IMR-90 (cell line): Measurements from ENCODE around the gene MGAT5. TPM values are rescaled to one million over a fixed set of nuclear protein-coding genes. Genes with fewer than 3 reads are reported as not detected.

Experiments used
- ATAC-seq: fragments of 200-7000 bp; cut with Tn5 transposase; 2 replicates; pipeline ENCODE4 v1.9.1; 2020; ENCODE audit warnings: low read depth, mild to moderate bottlenecking, moderate library complexity
- BruUV-seq: library from RNA; stranded (reverse); fragments of 400-500 nt; replicated peaks from 2 replicates; lab custom pipeline; 2021; lab: Mats Ljungman, UMichigan
- CTCF ChIA-PET: fragments of 300-600 bp; formaldehyde crosslinking; extraction: SDS; loops from one replicate; lab custom pipeline; 2021; ENCODE audit warnings: antibody characterized with exemption; lab: Yijun Ruan, JAX
- POLR2A ChIA-PET: fragments of 300-600 bp; sonication (Branson Sonifier 250); formaldehyde crosslinking; loops from one replicate; lab custom pipeline; 2022; ENCODE audit warnings: antibody characterized with exemption; ENCODE audit not compliant: unreplicated experiment; lab: Charles Lee
- DNase-seq: peaks from one replicate; pipeline ENCODE4 v3.0.0; 2013
- H2AFZ ChIP-seq: replicated peaks from 2 replicates; pipeline ENCODE3; 2013; ENCODE audit warnings: low read length, mild to moderate bottlenecking; ENCODE audit not compliant: poor library complexity
- H2AK5ac ChIP-seq: 2 replicates; pipeline ENCODE4 v1.6.1; 2013; ENCODE audit warnings: low read depth, low read length, inconsistent platforms
- H2AK9ac ChIP-seq: replicated peaks from 2 replicates; pipeline ENCODE3; 2013; ENCODE audit warnings: mild to moderate bottlenecking, low read depth, low read length, moderate library complexity; ENCODE audit not compliant: poor library complexity
- H2BK120ac ChIP-seq: 2 replicates; pipeline ENCODE4 v1.6.1; 2013; ENCODE audit warnings: low read depth, low read length, inconsistent platforms
- H2BK15ac ChIP-seq: 3 replicates; pipeline ENCODE4 v1.6.1; 2013; ENCODE audit warnings: low read depth, low read length, inconsistent platforms
- H2BK20ac ChIP-seq: 2 replicates; pipeline ENCODE4 v1.6.1; 2013; ENCODE audit warnings: low read depth, mild to moderate bottlenecking, inconsistent platforms, low read length, moderate library complexity
- H2BK5ac ChIP-seq: 2 replicates; pipeline ENCODE4 v1.6.1; 2013; ENCODE audit warnings: mild to moderate bottlenecking, low read depth, low read length, inconsistent platforms; ENCODE audit not compliant: poor library complexity, severe bottlenecking
- H3K14ac ChIP-seq: replicated peaks from 2 replicates; pipeline ENCODE4 v1.6.1; 2013; ENCODE audit warnings: low read depth, low read length, inconsistent platforms
- H3K18ac ChIP-seq: 2 replicates; pipeline ENCODE4 v1.6.1; 2013; ENCODE audit warnings: low read depth, low read length, control low read depth
- H3K23ac ChIP-seq: 2 replicates; pipeline ENCODE4 v1.6.1; 2013; ENCODE audit warnings: low read depth, low read length, inconsistent platforms
- H3K27ac ChIP-seq: 2 replicates; pipeline ENCODE4 v1.5.1; 2013; ENCODE audit warnings: mild to moderate bottlenecking, control low read depth, low read length; ENCODE audit not compliant: insufficient read depth
- H3K27me3 ChIP-seq: 2 replicates; pipeline ENCODE4 v1.6.1; 2013; ENCODE audit warnings: low read length; ENCODE audit not compliant: control insufficient read depth, insufficient read depth
- H3K36me3 ChIP-seq: 2 replicates; pipeline ENCODE4 v1.6.1; 2013; ENCODE audit warnings: low read length, mixed read lengths; ENCODE audit not compliant: control insufficient read depth, insufficient read depth
- H3K4ac ChIP-seq: 2 replicates; pipeline ENCODE4 v1.6.1; 2013; ENCODE audit warnings: low read depth, low read length, inconsistent platforms
- H3K4me1 ChIP-seq: 2 replicates; pipeline ENCODE4 v1.6.1; 2013; ENCODE audit warnings: low read length, mixed read lengths; ENCODE audit not compliant: control insufficient read depth, insufficient read depth
- H3K4me2 ChIP-seq: 2 replicates; pipeline ENCODE4 v1.6.1; 2013; ENCODE audit warnings: low read depth, mild to moderate bottlenecking, control low read depth, low read length, moderate library complexity
- H3K4me3 ChIP-seq: 2 replicates; pipeline ENCODE4 v1.5.1; 2013; ENCODE audit warnings: low read depth, mild to moderate bottlenecking, control low read depth, low read length, moderate library complexity; ENCODE audit not compliant: insufficient read depth
- H3K56ac ChIP-seq: 2 replicates; pipeline ENCODE4 v1.6.1; 2013; ENCODE audit warnings: low read length, inconsistent platforms; ENCODE audit not compliant: insufficient read depth; ENCODE audit errors: extremely low read depth
- H3K79me1 ChIP-seq, 2 experiments: 2 replicates each; pipeline ENCODE4 v1.6.1; 2013; ENCODE audit warnings: low read length in 2 of 2, inconsistent platforms in 1 of 2, low read depth in 1 of 2
- H3K9ac ChIP-seq: 2 replicates; pipeline ENCODE4 v1.6.1; 2013; ENCODE audit warnings: low read depth, low read length, control low read depth
- H3K9me1 ChIP-seq: 2 replicates; pipeline ENCODE4 v1.6.1; 2013; ENCODE audit warnings: low read length, inconsistent platforms; ENCODE audit not compliant: insufficient read depth
- H3K9me3 ChIP-seq: 2 replicates; pipeline ENCODE4 v1.6.1; 2013; ENCODE audit warnings: low read length; ENCODE audit not compliant: control insufficient read depth, insufficient read depth
- H4K20me1 ChIP-seq: 2 replicates; pipeline ENCODE4 v1.6.1; 2013; ENCODE audit warnings: low read length, inconsistent platforms; ENCODE audit not compliant: insufficient read depth
- H4K5ac ChIP-seq: 2 replicates; pipeline ENCODE4 v1.6.1; 2013; ENCODE audit warnings: mild to moderate bottlenecking, low read depth, low read length, control low read depth
- H4K8ac ChIP-seq, 2 experiments: 2 replicates each; pipeline ENCODE4 v1.6.1; 2013; ENCODE audit warnings: low read depth in 2 of 2, low read length in 2 of 2, control low read depth in 1 of 2, inconsistent platforms in 1 of 2
- H4K91ac ChIP-seq: 2 replicates; pipeline ENCODE4 v1.6.1; 2013; ENCODE audit warnings: low read depth, low read length, inconsistent platforms; ENCODE audit not compliant: insufficient read depth
- BHLHE40 ChIP-seq: fragments of 150-350 bp; IDR thresholded peaks from 2 replicates; pipeline ENCODE4 v1.6.1; 2016; ENCODE audit warnings: mild to moderate bottlenecking, low read depth, low read length
- CEBPB ChIP-seq: IDR thresholded peaks from 2 replicates; pipeline ENCODE4 v1.6.1; 2012; ENCODE audit warnings: low read depth, low read length, improper control_type of control experiment
- CTCF ChIP-seq: conservative IDR thresholded peaks from 2 replicates; pipeline ENCODE4 v1.5.1; 2012; ENCODE audit warnings: mild to moderate bottlenecking, low read depth, low read length, improper control_type of control experiment
- FOS ChIP-seq: fragments of 150-350 bp; IDR thresholded peaks from 2 replicates; pipeline ENCODE4 v1.6.1; 2016; ENCODE audit warnings: low read depth, low read length
- MAZ ChIP-seq: IDR thresholded peaks from 2 replicates; pipeline ENCODE4 v1.6.1; 2012; ENCODE audit warnings: low read depth, mild to moderate bottlenecking, low read length, improper control_type of control experiment, moderate library complexity, borderline replicate concordance
- POLR2A ChIP-seq: IDR thresholded peaks from 2 replicates; pipeline ENCODE4 v1.6.1; 2012; ENCODE audit warnings: mild to moderate bottlenecking, low read depth, low read length
- RAD21 ChIP-seq: IDR thresholded peaks from 2 replicates; pipeline ENCODE4 v1.6.1; 2012; ENCODE audit warnings: low read length, improper control_type of control experiment
- RCOR1 ChIP-seq: IDR thresholded peaks from 2 replicates; pipeline ENCODE4 v1.6.1; 2012; ENCODE audit warnings: mild to moderate bottlenecking, low read length, improper control_type of control experiment; ENCODE audit not compliant: insufficient replicate concordance
- SMC3 ChIP-seq: fragments of 150-350 bp; IDR thresholded peaks from 2 replicates; pipeline ENCODE4 v1.6.1; 2016; ENCODE audit warnings: low read depth, mild to moderate bottlenecking, antibody characterized with exemption, low read length, moderate library complexity
- WGBS, 2 experiments: methylation state at CpG; one replicate each; pipeline versions ENCODE4 v1.1.5 to v1.1.7; 2013; ENCODE audit warnings: missing lambda C conversion rate in 2 of 2; ENCODE audit not compliant: insufficient read length in 1 of 2; ENCODE audit errors: extremely low coverage in 2 of 2; 5-methylcytosine and 5-hydroxymethylcytosine counted together
- dilution Hi-C: fragments of 300-500 bp; cut with HindIII; formaldehyde crosslinking; loops from one replicate; pipeline ENCODE4 v1.14.3; 2018; ENCODE audit warnings: low sequenced_read_pairs; ENCODE audit not compliant: unreplicated experiment
- in situ Hi-C: fragments of 300-500 bp; cut with MboI; formaldehyde crosslinking; loops from 3 replicates; pipeline ENCODE4 v1.14.3; 2019; ENCODE audit warnings: low sequenced_read_pairs, inconsistent platforms, mixed read lengths
- intact Hi-C: fragments of 100-400 bp; cut with micrococcal nuclease; formaldehyde crosslinking; loops from 2 replicates; pipeline ENCODE4 v1.10.0; 2022
- polyA plus RNA-seq, 3 experiments: library from polyadenylated mRNA; depleted of rRNA; stranded (reverse); fragments of >200 nt; gene quantifications; 2 replicates each; pipeline ENCODE4 v1.2.3, GENCODE V29; 2012; ENCODE audit warnings: low replicate concordance in 1 of 3
- total RNA-seq: library from RNA; depleted of rRNA; stranded (reverse); fragments of >200 nt; gene quantifications from 2 replicates; pipeline ENCODE4 v1.2.3, GENCODE V29; 2012

Gene MGAT5
- total and polyA plus RNA-seq, 2 of the 4 experiments (the other 2 are of a cell fraction), result 22.9 to 59.9 TPM

GRCh38 chr2:134245340-134245984 is 8.4 kb upstream of the MGAT5 start:
- in situ Hi-C loops, result loop anchor here (25.0 kb wide), 1 partner anchor 358 kb away; no protein-coding TSS in a partner anchor
- Histone ChIP-seq H3K14ac (no peak overlapping the region), H3K79me1 (peaks cover 31 to 70% of the 10 kb centered on the region in 2 experiments), H2BK15ac (peak overlapping the region; percentile 53; the same call in 1 of the 3 replicates), H3K4me3 (no peak overlapping the region), H2BK5ac (no peak overlapping the region), H3K18ac (no peak overlapping the region; the same call in 1 of the 2 replicates), H4K91ac (no peak overlapping the region), H3K27ac (no peak overlapping the region), H3K9ac (peak overlapping the region; percentile 55; the same call in 1 of the 2 replicates), H2AK5ac (peak overlapping the region; percentile 82), H2AFZ (no peak overlapping the region), H3K56ac (no peak overlapping the region), H2BK120ac (no peak overlapping the region), H3K27me3 (no peaks in the 10 kb centered on the region), H2BK20ac (peak overlapping the region; percentile 30; the same call in 1 of the 2 replicates), H3K23ac (no peak overlapping the region), H3K4ac (0 out of 2 replicates have a peak overlapping the region, but pooled peaks have one; percentile 39), H3K9me1 (peaks cover 14% of the 10 kb centered on the region), H3K4me1 (peaks cover 11% of the 10 kb centered on the region), H3K36me3 (no peaks in the 10 kb centered on the region), H4K8ac (peak overlapping the region in 1 of 2 experiments; percentile 48; a peak in 1 of 4 replicates), H3K4me2 (no peak overlapping the region), H4K5ac (no peak overlapping the region), H4K20me1 (peaks cover 48% of the 10 kb centered on the region; the same call in 1 of the 2 replicates), H2AK9ac (no peak overlapping the region), H3K9me3 (no peaks in the 10 kb centered on the region)
- TF ChIP-seq CTCF (peak; percentile 74), POLR2A (no peak), SMC3 (peak; percentile 77), RAD21 (peak; percentile 77), CEBPB (no peak), MAZ (no peak), RCOR1 (no peak), FOS (no peak), BHLHE40 (no peak)
- dilution Hi-C loops, result no loop called here
- ChIA-PET CTCF (interaction anchor here (0.6 to 1.8 kb wide), 13 partner anchors 8 to 823 kb away, joined by 3 to 9 read pairs (median 4); partner anchors contain the start of gene MGAT5), POLR2A (no interaction called here)
- peak; percentile 52 for ATAC-seq
- BruUV-seq, result no TSS peak
- intact Hi-C loops, result loop anchor here (1.0 to 5.0 kb wide), 3 partner anchors 127 to 359 kb away; no protein-coding TSS in a partner anchor
- WGBS, 2 experiments, result no CpG with 5 or more reads among the region's 2 CpGs
- peak; percentile 71 for DNase-seq
